HG02678 (cell line): ENCODE data around the gene PSMD14.

Experiments
- ATAC-seq: cut with Tn5 transposase; IDR thresholded peaks from one replicate; pipeline ENCODE4 v1.9.1; 2021; ENCODE audit warnings: mild to moderate bottlenecking, moderate library complexity; ENCODE audit not compliant: unreplicated experiment

PSMD14 gene

DNA sequence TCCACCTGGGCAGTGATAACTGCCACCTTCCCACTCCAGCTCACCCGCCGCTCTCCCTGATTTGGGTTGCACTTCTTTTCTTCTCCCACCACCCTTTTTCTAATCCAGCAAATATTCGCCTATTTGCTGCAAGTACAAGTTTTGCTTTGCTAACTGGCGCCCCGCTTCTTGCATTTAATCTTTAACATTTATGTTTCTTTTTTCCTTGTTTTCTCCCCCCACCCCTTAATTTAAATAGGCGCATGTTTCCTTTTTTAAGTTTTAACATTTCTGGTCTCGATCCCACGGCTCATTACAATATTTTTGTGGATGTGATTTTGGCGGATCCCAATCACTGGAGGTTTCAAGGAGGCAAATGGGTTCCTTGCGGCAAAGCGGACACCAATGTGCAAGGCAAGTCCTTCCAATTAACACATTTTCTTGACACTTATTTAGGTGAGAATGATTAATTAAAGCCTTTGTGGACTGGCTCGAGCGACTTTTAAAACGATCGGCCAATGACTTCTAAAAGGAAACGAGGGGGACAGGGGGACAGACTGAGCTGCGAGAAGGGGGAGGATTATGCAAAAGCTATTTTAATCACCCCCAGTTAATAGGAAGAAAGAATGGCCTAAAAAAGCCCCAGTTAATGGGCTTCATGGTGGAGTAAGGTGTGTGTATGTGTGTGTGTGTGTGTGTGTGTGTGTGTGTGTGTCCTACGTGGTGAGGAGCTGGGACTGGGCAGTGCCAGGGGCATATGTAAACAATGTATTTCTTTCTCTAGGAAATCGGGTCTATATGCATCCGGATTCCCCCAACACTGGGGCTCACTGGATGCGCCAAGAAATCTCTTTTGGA is 109.4 kb downstream of the PSMD14 start:
- ATAC-seq: no peak

DNA sequence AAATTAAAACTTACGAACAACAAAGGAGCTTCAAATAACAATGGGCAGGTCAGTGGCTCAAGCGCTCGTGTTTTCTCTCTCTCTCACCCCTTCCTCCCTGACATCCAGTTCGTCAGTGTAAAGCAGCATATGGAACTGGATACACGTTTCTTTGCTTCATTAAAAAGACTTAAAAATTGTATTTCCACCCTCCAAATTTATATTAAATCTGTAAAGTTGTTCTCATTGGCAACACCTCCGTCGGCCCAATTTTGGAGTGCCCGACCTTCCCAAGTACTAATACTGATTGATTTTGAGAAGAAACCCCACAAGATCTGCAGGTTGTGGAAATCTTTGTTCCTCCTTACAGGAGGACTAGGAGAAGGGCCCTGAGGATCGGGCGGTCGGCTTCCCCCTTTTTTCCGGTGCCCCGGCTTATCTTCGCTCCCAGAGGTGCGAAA is 110.1 kb downstream of the PSMD14 start:
- no peak for ATAC-seq

DNA sequence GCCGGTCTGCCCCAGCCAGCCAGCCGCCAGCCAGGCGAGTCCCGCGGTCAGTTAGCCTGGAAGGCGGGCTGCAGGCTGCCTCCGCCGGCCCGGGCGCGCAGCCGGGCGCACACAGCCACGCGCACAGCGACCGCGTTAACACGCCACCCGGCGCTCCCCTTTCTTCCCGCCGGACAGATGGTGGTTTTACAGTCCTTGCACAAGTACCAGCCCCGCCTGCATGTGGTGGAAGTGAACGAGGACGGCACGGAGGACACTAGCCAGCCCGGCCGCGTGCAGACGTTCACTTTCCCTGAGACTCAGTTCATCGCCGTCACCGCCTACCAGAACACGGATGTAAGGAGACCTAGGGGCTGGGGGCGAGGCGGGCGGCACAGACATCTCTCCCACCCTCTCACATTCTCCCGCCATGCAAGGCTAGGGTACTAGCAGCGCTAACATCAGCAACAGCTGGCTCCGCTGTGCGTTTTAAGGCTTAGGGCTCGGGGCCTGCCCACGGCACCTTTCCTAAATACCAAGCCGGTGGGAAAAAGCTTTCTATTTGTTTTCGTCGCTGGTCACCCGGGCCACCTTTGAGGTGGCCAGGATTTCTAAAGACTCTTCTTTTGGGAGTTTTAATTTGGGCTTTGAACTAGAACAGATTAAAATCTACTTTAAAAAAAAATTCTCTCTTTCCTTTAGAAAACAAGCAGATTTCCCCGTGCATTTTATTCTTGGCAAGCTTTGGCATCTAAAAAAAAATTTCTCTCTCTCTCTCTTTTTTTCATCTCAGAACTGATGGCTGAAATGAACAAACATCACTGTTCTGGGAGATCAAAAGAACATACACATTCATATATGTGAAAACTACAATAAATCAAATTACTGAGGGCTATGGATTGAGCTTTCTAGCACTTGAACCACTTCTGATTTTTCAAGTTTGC is 110.8 kb downstream of the PSMD14 start:
- no peak for ATAC-seq

DNA sequence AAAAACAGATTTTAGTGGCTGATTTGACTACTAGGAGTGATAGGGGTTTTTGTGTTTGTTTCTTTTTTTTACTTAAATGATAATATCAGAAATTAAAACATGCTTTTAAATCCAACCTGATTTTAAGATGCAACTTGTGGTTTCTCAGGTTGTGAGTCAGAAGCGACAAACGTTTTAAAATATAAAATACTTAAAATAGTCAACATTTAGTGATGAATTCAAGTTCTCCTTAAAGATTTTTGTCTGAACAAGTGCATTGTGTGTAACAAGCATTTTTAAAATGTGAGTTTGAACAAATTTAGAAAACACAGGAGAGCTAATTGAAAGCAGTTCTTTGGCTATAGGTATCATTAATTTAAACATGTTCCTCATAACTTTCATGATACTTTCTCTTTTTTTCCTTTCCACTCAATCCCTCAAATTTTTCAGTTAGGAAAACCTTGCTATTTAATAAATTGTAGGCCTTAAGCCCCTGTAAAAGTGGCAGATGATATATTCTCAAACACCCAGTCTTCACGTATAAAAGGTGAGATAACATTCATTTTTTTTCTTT is 111.5 kb downstream of the PSMD14 start:
- no peak for ATAC-seq

DNA sequence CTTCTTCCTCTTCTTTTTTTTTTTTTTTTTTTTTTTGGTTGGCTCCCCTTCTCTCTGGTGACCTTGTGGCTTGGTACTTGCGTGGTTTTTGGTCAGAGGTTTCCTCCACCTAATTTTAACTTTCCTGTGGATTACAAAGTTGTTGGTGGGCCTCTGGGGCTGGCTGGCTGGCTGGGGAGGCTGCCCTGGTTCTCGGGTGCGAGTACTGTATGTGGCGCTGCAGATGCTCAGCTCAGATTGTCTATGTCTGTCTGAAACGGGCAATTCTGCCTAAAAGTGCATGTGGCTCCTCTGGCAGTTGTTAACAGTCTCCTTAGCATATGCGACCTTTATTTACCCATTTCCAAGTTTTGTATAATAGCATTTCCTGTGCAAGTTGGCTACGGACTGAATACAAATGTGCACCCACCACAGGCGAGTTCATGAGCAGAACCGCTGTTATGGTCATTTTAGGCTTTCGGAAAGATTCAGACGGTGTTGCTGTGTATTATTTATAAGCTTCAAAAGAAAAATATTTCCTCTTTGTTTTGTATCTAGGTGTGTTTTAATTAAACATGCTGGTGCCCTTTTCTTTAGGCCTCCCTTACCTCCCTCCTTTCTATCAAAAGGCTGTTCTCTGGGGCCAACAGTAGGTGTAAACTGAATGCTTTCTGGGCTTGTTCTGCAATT is 112.3 kb downstream of the PSMD14 start:
- ATAC-seq: no peak

DNA sequence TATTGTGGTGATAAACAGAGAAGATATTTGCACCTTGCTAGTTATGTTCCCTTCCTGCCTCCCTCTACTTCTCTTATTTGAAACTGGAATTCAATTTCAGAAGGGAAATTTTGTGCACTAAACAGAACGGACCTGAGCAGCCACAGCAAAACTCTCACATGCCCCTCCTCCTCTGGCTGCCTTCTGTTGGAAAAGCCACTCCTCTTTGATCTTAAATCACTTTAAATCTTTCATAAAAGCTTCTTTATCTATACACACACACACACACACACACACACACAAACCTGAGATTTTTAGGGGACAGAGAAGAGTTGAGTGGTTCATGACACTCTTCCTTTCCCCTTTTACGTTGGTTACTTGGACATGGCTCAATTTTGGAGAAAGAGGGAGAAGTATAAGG is 113.5 kb downstream of the PSMD14 start:
- no peak for ATAC-seq

DNA sequence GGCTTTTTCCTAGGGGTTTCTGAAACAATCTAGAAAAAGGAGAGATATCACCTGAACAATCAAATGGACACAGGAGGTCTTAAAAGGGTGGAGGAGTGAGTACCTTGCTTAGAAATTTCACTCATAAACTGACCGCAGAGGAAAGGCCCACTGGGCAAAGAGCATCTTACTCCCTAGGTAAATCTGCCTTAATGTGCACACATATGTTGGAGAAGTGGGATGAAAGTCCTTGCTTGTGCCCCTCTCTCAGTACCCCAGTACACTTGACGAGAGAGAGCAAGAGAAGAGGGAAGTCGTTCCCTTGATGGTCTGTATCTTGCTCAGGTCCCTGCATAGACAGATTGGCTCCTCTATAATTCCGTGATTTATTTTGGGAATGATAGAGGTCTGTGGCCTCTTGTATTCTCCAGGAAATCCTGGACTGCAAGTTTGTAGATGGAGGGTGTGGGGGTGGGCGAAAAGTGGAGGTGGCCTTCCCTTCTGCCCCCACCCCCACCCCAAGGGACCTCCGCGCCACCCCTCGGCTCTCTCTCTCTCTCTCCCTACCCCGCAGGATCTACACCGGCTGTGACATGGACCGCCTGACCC is 114.7 kb downstream of the PSMD14 start:
- ATAC-seq: no peak

DNA sequence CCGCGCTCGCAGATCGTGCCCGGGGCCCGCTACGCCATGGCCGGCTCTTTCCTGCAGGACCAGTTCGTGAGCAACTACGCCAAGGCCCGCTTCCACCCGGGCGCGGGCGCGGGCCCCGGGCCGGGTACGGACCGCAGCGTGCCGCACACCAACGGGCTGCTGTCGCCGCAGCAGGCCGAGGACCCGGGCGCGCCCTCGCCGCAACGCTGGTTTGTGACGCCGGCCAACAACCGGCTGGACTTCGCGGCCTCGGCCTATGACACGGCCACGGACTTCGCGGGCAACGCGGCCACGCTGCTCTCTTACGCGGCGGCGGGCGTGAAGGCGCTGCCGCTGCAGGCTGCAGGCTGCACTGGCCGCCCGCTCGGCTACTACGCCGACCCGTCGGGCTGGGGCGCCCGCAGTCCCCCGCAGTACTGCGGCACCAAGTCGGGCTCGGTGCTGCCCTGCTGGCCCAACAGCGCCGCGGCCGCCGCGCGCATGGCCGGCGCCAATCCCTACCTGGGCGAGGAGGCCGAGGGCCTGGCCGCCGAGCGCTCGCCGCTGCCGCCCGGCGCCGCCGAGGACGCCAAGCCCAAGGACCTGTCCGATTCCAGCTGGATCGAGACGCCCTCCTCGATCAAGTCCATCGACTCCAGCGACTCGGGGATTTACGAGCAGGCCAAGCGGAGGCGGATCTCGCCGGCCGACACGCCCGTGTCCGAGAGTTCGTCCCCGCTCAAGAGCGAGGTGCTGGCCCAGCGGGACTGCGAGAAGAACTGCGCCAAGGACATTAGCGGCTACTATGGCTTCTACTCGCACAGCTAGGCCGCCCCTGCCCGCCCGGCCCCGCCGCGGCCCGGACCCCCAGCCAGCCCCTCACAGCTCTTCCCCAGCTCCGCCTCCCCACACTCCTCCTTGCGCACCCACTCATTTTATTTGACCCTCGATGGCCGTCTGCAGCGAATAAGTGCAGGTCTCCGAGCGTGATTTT is 115.5 kb downstream of the PSMD14 start:
- ATAC-seq: no peak

DNA sequence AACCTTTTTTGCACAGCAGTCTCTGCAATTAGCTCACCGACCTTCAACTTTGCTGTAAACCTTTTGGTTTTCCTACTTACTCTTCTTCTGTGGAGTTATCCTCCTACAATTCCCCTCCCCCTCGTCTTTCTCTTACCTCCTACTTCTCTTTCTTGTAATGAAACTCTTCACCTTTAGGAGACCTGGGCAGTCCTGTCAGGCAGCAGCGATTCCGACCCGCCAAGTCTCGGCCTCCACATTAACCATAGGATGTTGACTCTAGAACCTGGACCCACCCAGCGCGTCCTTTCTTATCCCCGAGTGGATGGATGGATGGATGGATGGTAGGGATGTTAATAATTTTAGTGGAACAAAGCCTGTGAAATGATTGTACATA is 116.2 kb downstream of the PSMD14 start:
- no peak for ATAC-seq

DNA sequence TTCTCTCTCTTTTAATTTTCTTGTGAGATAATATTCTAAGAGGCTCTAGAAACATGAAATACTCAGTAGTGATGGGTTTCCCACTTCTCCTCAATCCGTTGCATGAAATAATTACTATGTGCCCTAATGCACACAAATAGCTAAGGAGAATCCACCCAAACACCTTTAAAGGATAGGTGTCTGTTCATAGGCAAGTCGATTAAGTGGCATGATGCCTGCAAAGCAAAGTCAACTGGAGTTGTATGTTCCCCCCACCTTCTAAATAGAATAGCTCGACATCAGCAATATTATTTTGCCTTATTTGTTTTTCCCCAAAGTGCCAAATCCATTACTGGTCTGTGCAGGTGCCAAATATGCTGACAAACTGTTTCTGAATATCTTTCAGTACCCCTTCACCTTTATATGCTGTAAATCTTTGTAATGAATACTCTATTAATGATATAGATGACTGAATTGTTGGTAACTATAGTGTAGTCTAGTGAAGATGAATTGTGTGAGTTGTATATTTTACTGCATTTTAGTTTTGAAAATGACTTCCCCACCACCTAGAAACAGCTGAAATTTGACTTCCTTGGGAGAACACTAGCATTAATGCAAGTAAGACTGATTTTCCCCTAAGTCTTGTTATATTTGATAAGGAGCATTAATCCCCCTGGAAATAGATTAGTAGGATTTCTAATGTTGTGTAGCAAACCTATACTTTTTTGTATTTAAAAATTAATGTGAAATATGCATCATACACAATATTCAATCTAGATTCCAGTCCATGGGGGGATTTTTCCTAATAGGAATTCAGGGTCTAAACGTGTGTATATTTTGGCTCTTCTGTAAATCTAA is 116.9 kb downstream of the PSMD14 start:
- no peak for ATAC-seq

DNA sequence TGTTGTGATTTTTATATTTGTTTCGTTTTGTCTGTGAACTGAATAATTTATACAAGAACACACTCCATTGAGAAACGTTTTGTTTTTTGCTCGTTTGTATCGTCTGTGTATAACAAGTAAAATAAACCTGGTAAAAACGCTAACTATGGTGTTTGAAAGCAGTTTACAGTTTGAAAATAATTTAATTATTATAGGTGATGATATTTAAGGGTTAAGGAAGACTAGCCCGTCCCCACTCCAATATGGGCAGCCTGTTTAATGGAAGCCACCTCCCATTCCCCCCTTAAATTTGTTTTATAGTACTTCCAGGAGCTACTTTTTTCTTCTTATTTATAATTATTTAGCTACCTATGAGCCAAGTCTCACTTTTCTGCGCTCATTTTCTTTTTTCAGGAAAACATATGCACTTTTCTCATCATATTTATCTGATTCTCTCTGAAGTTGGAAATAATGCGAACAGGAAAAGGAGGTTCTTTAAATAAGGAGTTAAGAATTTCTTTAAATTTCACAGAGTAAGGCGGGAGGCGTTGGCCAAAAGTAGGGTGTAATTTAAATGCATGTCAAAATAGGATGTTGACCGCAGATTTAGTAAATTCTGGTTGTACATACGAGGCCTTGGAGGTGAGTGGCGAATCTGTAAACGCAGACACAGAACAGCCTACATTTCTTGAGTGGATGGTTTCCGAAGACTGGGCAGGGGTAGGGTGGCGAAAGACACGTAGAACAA is 117.7 kb downstream of the PSMD14 start:
- no peak for ATAC-seq

DNA sequence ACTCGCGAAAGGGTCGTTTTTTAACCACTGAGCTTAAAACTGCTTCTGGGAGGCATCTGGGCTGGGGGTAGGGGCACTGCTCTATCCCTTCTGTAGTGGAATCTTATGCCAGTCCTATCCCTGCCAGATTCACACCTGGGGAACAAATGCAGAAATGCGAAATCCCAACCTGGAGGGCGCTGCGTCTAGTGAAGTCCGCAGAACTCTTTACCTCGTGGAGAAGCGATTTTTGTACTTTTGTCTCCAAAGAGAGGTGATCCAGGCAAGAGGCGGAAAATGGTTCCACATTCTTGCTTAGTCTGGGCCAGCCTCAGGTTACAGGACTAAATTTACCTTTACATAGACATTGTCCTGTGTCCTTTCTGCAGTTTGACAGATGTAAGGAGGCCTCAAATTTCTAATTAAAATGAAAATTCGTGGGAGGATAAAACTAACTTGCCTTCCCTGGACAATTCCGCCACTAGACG is 118.3 kb downstream of the PSMD14 start:
- ATAC-seq: no peak

DNA sequence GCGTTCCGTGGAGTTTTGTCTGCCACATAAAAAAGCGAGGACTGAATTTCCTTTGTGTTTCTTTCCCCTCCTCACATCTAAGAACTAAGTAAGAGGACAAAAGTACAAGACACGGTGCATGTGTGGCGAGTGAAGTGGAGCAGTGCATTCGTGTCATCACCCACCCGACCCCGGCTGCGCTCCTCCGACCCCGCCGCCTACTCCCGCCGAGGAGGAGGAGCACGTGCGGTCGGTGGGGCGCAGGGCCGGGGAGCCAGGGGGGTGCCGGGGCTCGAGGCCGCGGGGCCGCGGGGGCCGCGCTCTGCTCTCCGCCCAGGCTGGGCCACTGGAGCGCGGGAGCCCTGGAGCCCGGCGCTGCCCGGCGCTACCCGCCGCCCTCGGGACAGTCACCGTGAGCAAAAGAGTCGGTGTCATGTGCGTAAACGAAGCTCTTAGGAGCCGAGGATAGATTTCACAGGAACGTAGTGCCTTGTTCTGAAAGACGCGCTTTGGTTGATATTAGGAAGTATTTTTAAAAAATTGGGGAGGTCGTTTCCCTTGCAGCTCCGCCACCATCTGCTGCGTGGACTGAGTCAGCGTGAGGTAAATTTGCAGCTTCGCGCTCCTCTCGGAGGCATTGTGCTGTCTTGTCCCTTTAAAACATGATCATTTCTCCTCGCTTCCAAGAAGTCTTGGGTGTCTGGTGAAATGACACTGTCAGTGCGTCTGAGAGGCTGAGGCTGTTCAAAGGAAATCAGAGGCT is 118.9 kb downstream of the PSMD14 start:
- no peak for ATAC-seq

DNA sequence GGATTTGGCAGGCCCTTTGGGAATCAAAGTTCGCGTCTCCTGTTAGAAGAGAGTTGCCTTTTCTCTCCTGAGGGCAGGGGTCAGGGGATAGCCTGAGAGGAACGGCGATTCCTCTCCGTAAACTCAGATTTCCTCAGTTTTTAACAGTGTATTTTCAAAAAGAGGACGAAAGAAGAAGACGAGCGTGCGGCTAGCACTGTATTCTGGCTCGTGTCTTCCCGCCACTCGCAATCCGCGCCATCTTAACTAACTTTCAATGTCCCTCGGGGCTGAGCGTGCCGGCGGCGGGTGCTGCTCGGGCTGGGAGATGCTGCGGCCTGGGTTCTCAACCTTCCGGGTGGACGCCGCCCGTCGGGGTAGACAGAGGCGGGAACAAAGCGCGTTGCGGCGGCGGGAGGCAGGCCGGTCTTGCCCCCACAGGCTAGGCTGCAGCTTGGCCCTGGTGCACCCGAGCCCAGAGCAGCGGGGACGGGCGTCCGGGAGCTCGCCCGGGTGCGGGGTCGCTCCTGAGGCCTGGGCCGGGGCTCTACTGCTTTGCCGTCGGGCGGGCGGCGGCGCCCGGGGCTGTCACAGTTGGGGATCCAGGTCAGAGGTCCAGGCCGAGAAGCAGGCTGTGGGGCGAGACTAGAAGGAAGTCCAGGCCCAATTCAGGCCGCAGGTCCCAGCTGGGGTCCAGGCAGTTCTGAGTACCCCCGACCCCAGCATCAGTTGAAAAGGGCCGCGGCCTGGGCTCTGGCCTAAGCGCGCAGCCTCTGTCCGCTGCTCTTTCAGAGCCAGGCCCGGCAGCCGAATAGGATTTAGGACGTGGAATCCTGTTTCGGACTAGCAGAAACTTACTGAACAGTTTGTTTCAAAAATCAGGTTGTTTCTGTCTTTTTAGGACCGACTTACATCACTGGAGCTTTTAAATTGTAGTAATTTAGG is 119.7 kb downstream of the PSMD14 start:
- ATAC-seq: no peak

DNA sequence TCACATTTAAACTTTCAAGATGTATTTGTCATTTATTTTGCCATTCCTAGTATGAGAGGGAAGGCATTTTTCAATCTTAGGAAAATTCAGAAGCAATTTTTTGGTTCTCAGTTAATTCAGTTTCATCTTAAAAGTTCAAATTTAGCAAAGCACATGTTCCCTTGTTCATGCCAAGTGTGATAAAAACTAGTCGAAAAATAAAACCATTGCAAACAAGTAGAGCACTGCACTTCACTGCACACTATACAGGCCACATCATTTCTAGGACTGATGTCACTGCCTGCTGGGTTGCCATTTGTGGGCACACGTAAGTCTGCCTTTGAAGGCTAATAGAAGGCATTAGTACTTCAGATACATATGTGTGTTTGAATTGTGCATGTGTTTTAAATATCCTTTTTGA is 122.2 kb downstream of the PSMD14 start:
- ATAC-seq: no peak

DNA sequence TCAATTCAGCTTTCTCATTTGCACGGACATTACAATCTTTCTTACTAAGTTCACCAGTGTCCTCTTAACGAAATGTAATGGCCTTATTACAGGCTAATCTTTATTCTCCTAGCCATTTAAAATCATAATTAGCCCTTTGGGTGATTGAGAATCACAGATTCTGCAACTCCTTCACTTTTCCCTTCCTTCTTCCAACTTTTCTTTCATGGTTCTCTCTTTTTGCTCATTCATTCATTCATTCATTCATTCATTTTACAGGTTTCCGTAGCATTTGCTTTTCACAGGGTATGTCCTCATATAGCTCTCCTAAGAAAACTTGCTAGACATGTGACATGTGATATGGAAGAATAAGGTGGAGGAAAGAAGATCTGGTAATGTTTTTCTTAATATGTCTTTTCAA is 123.9 kb downstream of the PSMD14 start:
- ATAC-seq: no peak
